HG03108 (cell line): ENCODE measurements around the gene FUNDC2.
A peak's percentile ranks its signal among the peaks of the same experiment; 100 is the strongest.

ENCODE experiments used
- ATAC-seq: cut with Tn5 transposase; IDR thresholded peaks from one replicate; pipeline ENCODE4 v1.9.1; 2021; ENCODE audit warnings: moderate library complexity; ENCODE audit not compliant: unreplicated experiment

The FUNDC2 gene

GRCh38 chrX:155023907-155024833 is 2.5 kb upstream of the FUNDC2 start:
- ATAC-seq = no peak

GRCh38 chrX:155026420-155026726 is 271 bp upstream of the FUNDC2 start:
- ATAC-seq = no peak

GRCh38 chrX:155027509-155028066 is 944 bp downstream of the FUNDC2 start:
- no peak for ATAC-seq

GRCh38 chrX:155028129-155028528 is 1.5 kb downstream of the FUNDC2 start:
- no peak for ATAC-seq

GRCh38 chrX:155028877-155029291 is 2.2 kb downstream of the FUNDC2 start:
- no peak for ATAC-seq

- no peak for ATAC-seq
These were observed 5.0 kb downstream of the FUNDC2 start for GRCh38 chrX:155031657-155032056.

GRCh38 chrX:155035688-155036087 is 9.0 kb downstream of the FUNDC2 start:
- no peak for ATAC-seq

- no peak for ATAC-seq
These were observed 19.6 kb downstream of the FUNDC2 start for GRCh38 chrX:155046129-155046810.

GRCh38 chrX:155046811-155047528 is 20.3 kb downstream of the FUNDC2 start:
- no peak for ATAC-seq

- ATAC-seq = no peak
These were observed 22.5 kb downstream of the FUNDC2 start for GRCh38 chrX:155048977-155049619.

- no peak for ATAC-seq
These were observed 26.3 kb downstream of the FUNDC2 start for GRCh38 chrX:155052738-155053498.

GRCh38 chrX:155053656-155054055 is 27.0 kb downstream of the FUNDC2 start:
- no peak for ATAC-seq

GRCh38 chrX:155054255-155054654 is 27.6 kb downstream of the FUNDC2 start:
- ATAC-seq = no peak

- ATAC-seq = no peak
These were observed 28.9 kb downstream of the FUNDC2 start for GRCh38 chrX:155055494-155055893.

- ATAC-seq = no peak
These were observed 29.8 kb downstream of the FUNDC2 start for GRCh38 chrX:155056471-155056870.

- peak; percentile 60 for ATAC-seq
These were observed 30.5 kb downstream of the FUNDC2 start for GRCh38 chrX:155056877-155057792.

GRCh38 chrX:155061760-155062159 is 35.1 kb downstream of the FUNDC2 start:
- ATAC-seq = no peak

GRCh38 chrX:155065035-155065734 is 38.5 kb downstream of the FUNDC2 start:
- ATAC-seq = no peak
